Liver (tissue), 3 donors: ENCODE measurements around the gene COLEC11.

Source experiments
- ATF3 ChIP-seq: IDR thresholded peaks from 2 replicates; pipeline ENCODE4 v1.6.1; 2016; ENCODE audit warnings: antibody characterized with exemption
- CTCF ChIP-seq: fragments of 150-350 bp; IDR thresholded peaks from 2 replicates; pipeline ENCODE4 v1.5.1; 2017; ENCODE audit warnings: improper control_type of control experiment, low read depth, low read length; ENCODE audit not compliant: missing input control
- GABPA ChIP-seq, 2 donors: IDR thresholded peaks in 1 of 2; conservative IDR thresholded peaks in 1 of 2; 2 replicates each; pipeline ENCODE4 v1.6.1; 2016; ENCODE audit warnings: antibody characterized with exemption in 2 of 2, mild to moderate bottlenecking in 1 of 2, moderate library complexity in 1 of 2
- MAX ChIP-seq: IDR thresholded peaks from 2 replicates; pipeline ENCODE4 v1.6.1; 2016; ENCODE audit warnings: antibody characterized with exemption
- RAD21 ChIP-seq, 2 donors: IDR thresholded peaks; 2 replicates each; pipeline ENCODE4 v1.6.1; 2016; ENCODE audit warnings: antibody characterized with exemption in 2 of 2, mild to moderate bottlenecking in 2 of 2
- REST ChIP-seq: IDR thresholded peaks from 2 replicates; pipeline ENCODE4 v1.6.1; 2016; ENCODE audit warnings: antibody characterized with exemption, mild to moderate bottlenecking
- RXRA ChIP-seq, 2 donors: IDR thresholded peaks; 2 replicates each; pipeline ENCODE4 v1.6.1; 2017 to 2018; ENCODE audit warnings: antibody characterized with exemption in 2 of 2, mild to moderate bottlenecking in 1 of 2
- TAF1 ChIP-seq: conservative IDR thresholded peaks from 2 replicates; pipeline ENCODE4 v1.6.1; 2016; ENCODE audit warnings: antibody characterized with exemption, mild to moderate bottlenecking
- YY1 ChIP-seq: IDR thresholded peaks from 2 replicates; pipeline ENCODE4 v1.6.1; 2016; ENCODE audit warnings: antibody characterized with exemption, mild to moderate bottlenecking
- donor health status: healthy.
- donor health status: healthy.

- no peak for TF ChIP-seq RXRA (IDR thresholded peaks at IDR 0.05)
- TF ChIP-seq RAD21 (IDR thresholded peaks at IDR 0.05) = no peak
- no peak for TF ChIP-seq CTCF
- TF ChIP-seq REST = no peak
- TF ChIP-seq TAF1 = no peak
- no peak for TF ChIP-seq ATF3
- no peak for TF ChIP-seq MAX
- no peak for TF ChIP-seq GABPA (IDR thresholded peaks at IDR 0.05 in 1 of 2, conservative IDR thresholded peaks at IDR 0.05 in 1 of 2)
- no peak for TF ChIP-seq YY1
Observed at GRCh38 chr2:3639015-3639630, 44.2 kb downstream of the COLEC11 start.
